Measurements from ENCODE around the gene PFKP.

DNA sequence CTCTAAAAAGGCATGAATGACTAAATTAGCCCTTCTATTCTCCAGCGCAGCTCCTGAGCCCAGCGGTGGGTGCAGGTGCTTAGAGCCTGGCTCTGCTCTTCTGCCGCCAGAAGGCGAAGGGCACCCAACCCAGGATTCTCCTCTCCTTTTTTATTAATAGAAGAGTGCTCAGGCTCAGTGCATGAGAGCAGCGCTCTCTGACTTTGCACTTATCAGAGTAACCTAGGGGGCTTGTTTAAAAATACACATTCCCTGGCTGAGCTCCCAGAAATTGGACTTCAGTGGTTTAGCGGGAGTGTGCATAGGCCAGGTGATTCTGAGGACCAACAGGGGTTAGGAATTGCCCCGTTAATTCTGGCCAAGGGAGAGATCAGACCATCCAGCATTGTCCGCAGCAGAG is 1.7 kb upstream of the PFKP start:
- TF ChIP-seq POLR2A (IDR thresholded peaks at IDR 0.05; ENCODE audit: extremely low read depth, insufficient read length) (no peak), MYC (IDR thresholded peaks at IDR 0.05; ENCODE audit: low read depth, low read length) (no peak)
- TF ChIP-seq, protein P1, sequence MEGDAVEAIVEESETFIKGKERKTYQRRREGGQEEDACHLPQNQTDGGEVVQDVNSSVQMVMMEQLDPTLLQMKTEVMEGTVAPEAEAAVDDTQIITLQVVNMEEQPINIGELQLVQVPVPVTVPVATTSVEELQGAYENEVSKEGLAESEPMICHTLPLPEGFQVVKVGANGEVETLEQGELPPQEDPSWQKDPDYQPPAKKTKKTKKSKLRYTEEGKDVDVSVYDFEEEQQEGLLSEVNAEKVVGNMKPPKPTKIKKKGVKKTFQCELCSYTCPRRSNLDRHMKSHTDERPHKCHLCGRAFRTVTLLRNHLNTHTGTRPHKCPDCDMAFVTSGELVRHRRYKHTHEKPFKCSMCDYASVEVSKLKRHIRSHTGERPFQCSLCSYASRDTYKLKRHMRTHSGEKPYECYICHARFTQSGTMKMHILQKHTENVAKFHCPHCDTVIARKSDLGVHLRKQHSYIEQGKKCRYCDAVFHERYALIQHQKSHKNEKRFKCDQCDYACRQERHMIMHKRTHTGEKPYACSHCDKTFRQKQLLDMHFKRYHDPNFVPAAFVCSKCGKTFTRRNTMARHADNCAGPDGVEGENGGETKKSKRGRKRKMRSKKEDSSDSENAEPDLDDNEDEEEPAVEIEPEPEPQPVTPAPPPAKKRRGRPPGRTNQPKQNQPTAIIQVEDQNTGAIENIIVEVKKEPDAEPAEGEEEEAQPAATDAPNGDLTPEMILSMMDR (IDR thresholded peaks at IDR 0.05; ENCODE audit: low read depth, low read length) = no peak
- TF ChIP-seq, protein P2, sequence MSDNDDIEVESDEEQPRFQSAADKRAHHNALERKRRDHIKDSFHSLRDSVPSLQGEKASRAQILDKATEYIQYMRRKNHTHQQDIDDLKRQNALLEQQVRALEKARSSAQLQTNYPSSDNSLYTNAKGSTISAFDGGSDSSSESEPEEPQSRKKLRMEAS (IDR thresholded peaks at IDR 0.05; ENCODE audit: low read depth, low read length) = no peak

Data from NB4 (cell line).